AG09309 (cell line): ENCODE results near the gene SND1.

ENCODE experiments used
- DNase-seq: peaks from one replicate; pipeline ENCODE4 v3.0.0-alpha.2; 2010; ENCODE audit warnings: low read depth
- H3K4me3 ChIP-seq: 2 replicates; pipeline ENCODE4 v1.5.1; 2011; ENCODE audit warnings: mild to moderate bottlenecking, low read depth, low read length, moderate library complexity; ENCODE audit not compliant: control insufficient read depth
- CTCF ChIP-seq: IDR thresholded peaks from 2 replicates; pipeline ENCODE4 v1.5.1; 2011; ENCODE audit warnings: mild to moderate bottlenecking, low read depth, low read length, inconsistent platforms; ENCODE audit not compliant: insufficient read depth, control insufficient read depth; ENCODE audit errors: missing control alignments

Gene SND1

GRCh38 chr7:127910670-127911069, 258.7 kb downstream of the SND1 start:
- no peak for DNase-seq
- H3K4me3 ChIP-seq, result no peak overlapping the region
- no peak for TF ChIP-seq CTCF

GRCh38 chr7:127911968-127912511, 260.0 kb downstream of the SND1 start:
- TF ChIP-seq CTCF, result no peak
- no peak for DNase-seq
- H3K4me3 ChIP-seq, result no peak overlapping the region

- H3K4me3 ChIP-seq, result no peak overlapping the region
- no peak for TF ChIP-seq CTCF
- no peak for DNase-seq
Measured at GRCh38 chr7:127912901-127913300, 260.9 kb downstream of the SND1 start.

GRCh38 chr7:127913686-127914085, 261.7 kb downstream of the SND1 start:
- DNase-seq, result no peak
- TF ChIP-seq CTCF, result no peak
- H3K4me3 ChIP-seq, result no peak overlapping the region

GRCh38 chr7:127914693-127915092, 262.7 kb downstream of the SND1 start:
- no peak for TF ChIP-seq CTCF
- no peak overlapping the region for H3K4me3 ChIP-seq
- DNase-seq, result no peak

GRCh38 chr7:127916735-127917134, 264.7 kb downstream of the SND1 start:
- no peak for TF ChIP-seq CTCF
- DNase-seq, result no peak
- no peak overlapping the region for H3K4me3 ChIP-seq

- TF ChIP-seq CTCF, result no peak
Measured at GRCh38 chr7:127918130-127918529, 266.1 kb downstream of the SND1 start.

More at GRCh38 chr7:127918130-127918529, 266.1 kb downstream of the SND1 start:
- no peak for DNase-seq
- no peak overlapping the region for H3K4me3 ChIP-seq
